Fibroblast of lung (primary cell): ENCODE results near the gene RAP1GAP2.

Experiments
- EZH2 ChIP-seq: IDR thresholded peaks from 2 replicates; pipeline ENCODE4 v1.5.1; 2012; ENCODE audit warnings: low read length, control low read depth, mild to moderate bottlenecking; ENCODE audit errors: missing control alignments
- TF ChIP-seq, protein P1 (sequence below), 2 donors: IDR thresholded peaks in 1 of 2; conservative IDR thresholded peaks in 1 of 2; 1 replicate in 1 of 2; 2 replicates in 1 of 2; pipeline ENCODE4 v1.5.1; 2011 to 2012; ENCODE audit warnings: low read length in 2 of 2, control low read depth in 1 of 2, inconsistent platforms in 1 of 2, low read depth in 1 of 2, mild to moderate bottlenecking in 1 of 2

DNA sequence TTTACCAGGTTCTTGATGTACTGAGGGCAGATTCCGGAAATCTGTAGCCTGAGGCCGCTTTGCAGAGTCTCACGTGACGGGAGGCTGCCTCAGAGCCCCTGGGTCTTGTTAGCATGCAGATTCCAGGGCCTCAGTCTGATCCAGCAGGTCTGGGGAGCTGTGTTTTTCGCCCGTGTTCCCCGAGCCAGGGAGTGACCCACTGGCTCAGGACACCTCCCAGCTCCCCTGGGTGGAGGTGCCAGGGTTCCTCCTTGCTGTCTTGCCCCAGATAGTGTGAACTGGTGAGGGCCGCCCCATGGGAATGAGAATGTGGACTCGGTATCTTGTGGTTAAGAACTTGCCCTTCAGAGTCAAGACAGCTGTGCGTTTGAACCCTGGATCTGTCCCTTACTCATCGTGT is 168.6 kb downstream of the RAP1GAP2 start:
- TF ChIP-seq, protein P1, sequence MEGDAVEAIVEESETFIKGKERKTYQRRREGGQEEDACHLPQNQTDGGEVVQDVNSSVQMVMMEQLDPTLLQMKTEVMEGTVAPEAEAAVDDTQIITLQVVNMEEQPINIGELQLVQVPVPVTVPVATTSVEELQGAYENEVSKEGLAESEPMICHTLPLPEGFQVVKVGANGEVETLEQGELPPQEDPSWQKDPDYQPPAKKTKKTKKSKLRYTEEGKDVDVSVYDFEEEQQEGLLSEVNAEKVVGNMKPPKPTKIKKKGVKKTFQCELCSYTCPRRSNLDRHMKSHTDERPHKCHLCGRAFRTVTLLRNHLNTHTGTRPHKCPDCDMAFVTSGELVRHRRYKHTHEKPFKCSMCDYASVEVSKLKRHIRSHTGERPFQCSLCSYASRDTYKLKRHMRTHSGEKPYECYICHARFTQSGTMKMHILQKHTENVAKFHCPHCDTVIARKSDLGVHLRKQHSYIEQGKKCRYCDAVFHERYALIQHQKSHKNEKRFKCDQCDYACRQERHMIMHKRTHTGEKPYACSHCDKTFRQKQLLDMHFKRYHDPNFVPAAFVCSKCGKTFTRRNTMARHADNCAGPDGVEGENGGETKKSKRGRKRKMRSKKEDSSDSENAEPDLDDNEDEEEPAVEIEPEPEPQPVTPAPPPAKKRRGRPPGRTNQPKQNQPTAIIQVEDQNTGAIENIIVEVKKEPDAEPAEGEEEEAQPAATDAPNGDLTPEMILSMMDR (conservative IDR thresholded peaks at IDR 0.05 in 1 of 2, IDR thresholded peaks at IDR 0.05 in 1 of 2; ENCODE audit: low read depth in 1 of 2, low read length in 2 of 2) = no peak
- TF ChIP-seq EZH2 = no peak
